Measurements from ENCODE around the gene SZT2. TPM values are rescaled to one million over a fixed set of nuclear protein-coding genes. Genes with fewer than 3 reads are reported as not detected.

The SZT2 gene
- total and polyA plus RNA-seq, 2 of the 13 experiments (the other 11 are each of a cell fraction or from before 2014, with no cell fraction given), result 8.0 to 8.8 TPM

DNA sequence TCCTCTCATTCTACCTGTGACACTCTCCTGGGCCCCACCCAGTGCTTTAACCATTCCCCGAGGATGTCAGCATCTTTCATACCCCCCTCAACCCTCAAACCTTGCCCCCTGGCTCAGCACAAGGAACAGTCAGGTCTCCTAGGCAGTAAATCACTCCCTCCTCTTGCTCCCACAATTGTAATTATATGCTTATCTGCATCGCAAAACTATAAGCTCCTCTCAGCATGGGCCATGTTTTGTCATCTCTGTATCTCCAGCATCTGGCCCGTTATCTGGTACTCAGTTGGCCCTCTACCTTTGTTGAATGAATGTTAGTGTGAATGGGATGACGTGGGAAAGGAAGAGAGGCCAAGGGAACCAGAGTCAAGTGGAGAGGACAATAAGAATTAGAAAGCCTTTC, 19.1 kb upstream of the SZT2 start (continued):
- TF ChIP-seq, protein P1, sequence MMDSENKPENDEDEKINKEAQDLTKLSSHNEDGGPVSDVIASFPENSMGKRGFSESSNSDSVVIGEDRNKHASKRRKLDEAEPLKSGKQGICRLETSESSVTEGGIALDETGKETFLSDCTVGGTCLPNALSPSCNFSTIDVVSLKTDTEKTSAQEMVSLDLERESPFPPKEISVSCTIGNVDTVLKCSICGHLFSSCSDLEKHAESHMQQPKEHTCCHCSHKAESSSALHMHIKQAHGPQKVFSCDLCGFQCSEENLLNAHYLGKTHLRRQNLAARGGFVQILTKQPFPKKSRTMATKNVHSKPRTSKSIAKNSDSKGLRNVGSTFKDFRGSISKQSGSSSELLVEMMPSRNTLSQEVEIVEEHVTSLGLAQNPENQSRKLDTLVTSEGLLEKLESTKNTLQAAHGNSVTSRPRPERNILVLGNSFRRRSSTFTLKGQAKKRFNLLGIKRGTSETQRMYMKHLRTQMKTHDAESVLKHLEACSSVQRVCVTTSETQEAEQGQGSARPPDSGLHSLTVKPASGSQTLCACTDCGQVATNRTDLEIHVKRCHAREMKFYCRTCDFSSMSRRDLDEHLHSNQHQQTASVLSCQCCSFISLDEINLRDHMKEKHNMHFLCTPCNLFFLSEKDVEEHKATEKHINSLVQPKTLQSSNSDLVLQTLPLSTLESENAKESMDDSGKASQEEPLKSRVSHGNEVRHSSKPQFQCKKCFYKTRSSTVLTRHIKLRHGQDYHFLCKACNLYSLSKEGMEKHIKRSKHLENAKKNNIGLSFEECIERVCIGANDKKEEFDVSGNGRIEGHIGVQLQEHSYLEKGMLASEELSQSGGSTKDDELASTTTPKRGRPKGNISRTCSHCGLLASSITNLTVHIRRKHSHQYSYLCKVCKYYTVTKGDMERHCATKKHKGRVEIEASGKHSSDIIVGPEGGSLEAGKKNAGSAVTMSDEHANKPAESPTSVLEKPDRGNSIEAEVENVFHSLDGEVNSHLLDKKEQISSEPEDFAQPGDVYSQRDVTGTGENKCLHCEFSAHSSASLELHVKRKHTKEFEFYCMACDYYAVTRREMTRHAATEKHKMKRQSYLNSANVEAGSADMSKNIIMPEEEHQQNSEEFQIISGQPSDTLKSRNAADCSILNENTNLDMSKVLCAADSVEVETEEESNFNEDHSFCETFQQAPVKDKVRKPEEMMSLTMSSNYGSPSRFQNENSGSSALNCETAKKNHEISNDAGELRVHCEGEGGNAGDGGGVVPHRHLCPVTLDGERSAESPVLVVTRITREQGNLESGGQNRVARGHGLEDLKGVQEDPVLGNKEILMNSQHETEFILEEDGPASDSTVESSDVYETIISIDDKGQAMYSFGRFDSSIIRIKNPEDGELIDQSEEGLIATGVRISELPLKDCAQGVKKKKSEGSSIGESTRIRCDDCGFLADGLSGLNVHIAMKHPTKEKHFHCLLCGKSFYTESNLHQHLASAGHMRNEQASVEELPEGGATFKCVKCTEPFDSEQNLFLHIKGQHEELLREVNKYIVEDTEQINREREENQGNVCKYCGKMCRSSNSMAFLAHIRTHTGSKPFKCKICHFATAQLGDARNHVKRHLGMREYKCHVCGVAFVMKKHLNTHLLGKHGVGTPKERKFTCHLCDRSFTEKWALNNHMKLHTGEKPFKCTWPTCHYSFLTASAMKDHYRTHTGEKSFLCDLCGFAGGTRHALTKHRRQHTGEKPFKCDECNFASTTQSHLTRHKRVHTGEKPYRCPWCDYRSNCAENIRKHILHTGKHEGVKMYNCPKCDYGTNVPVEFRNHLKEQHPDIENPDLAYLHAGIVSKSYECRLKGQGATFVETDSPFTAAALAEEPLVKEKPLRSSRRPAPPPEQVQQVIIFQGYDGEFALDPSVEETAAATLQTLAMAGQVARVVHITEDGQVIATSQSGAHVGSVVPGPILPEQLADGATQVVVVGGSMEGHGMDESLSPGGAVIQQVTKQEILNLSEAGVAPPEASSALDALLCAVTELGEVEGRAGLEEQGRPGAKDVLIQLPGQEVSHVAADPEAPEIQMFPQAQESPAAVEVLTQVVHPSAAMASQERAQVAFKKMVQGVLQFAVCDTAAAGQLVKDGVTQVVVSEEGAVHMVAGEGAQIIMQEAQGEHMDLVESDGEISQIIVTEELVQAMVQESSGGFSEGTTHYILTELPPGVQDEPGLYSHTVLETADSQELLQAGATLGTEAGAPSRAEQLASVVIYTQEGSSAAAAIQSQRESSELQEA (CRISPR knock-in tag; IDR thresholded peaks at IDR 0.05; ENCODE audit: not compliant biosample characterization), result no peak
- TF ChIP-seq NCOA1 (CRISPR knock-in tag; IDR thresholded peaks at IDR 0.05), result no peak

DNA sequence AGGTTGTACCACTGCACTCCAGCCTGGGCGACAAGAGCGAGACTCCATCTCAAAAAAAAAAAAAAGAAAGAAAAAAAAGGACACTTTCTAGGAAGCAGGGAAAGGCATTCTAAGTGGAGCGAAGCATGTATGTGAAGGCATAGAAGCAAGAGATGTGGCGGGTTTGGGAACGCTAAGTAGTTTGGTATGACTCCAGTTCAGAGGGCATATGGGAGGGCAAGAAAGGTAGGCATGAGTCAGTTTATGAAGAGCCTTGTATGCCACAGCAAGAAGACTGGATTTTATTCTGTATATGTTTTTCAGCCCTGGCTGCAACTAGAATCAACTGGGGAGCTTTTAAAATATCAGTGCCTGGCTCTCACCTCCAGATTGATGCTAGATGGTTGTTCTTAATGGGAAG, 17.5 kb upstream of the SZT2 start:
- in situ Hi-C loops (cut with HindIII; ENCODE audit: extremely low pct_ligation_motif_present, low pct_unique_long_range_greater_than_20kb), result no loop called here
- no TSS peak for BruUV-seq (replicated peaks)
- TF ChIP-seq ZBTB42 (CRISPR knock-in tag; IDR thresholded peaks at IDR 0.05) (no peak), KDM5A (IDR thresholded peaks at IDR 0.05; ENCODE audit: borderline replicate concordance, low read length) (no peak), BRD4 (CRISPR knock-in tag; IDR thresholded peaks at IDR 0.05) (no peak), KAT8 (CRISPR knock-in tag; IDR thresholded peaks at IDR 0.05) (no peak), SMC3 (IDR thresholded peaks at IDR 0.05; ENCODE audit: low read length) (no peak), FOXJ3 (CRISPR knock-in tag; IDR thresholded peaks at IDR 0.05; ENCODE audit: borderline replicate concordance) (no peak), ZNF619 (CRISPR knock-in tag; IDR thresholded peaks at IDR 0.05) (no peak), ZNF737 (CRISPR knock-in tag; IDR thresholded peaks at IDR 0.05; ENCODE audit: borderline replicate concordance) (no peak), SOX6 (IDR thresholded peaks at IDR 0.05) (no peak), SOX6 (CRISPR knock-in tag; IDR thresholded peaks at IDR 0.05) (no peak), ZSCAN25 (CRISPR knock-in tag; IDR thresholded peaks at IDR 0.05) (no peak), JDP2 (CRISPR knock-in tag; IDR thresholded peaks at IDR 0.05; ENCODE audit: borderline replicate concordance) (no peak)
- TF ChIP-seq, protein P2, sequence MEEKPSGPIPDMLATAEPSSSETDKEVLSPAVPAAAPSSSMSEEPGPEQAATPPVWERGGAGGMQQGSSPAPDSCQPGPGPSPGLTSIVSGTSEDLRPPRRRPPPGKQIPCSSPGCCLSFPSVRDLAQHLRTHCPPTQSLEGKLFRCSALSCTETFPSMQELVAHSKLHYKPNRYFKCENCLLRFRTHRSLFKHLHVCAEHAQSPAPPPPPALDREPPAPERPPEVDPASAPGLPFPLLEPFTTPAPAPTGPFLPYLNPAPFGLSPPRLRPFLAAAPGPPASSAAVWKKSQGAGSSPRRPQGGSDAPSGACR (CRISPR knock-in tag; IDR thresholded peaks at IDR 0.05), result no peak
- TF ChIP-seq, protein P3, sequence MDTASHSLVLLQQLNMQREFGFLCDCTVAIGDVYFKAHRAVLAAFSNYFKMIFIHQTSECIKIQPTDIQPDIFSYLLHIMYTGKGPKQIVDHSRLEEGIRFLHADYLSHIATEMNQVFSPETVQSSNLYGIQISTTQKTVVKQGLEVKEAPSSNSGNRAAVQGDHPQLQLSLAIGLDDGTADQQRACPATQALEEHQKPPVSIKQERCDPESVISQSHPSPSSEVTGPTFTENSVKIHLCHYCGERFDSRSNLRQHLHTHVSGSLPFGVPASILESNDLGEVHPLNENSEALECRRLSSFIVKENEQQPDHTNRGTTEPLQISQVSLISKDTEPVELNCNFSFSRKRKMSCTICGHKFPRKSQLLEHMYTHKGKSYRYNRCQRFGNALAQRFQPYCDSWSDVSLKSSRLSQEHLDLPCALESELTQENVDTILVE (CRISPR knock-in tag; IDR thresholded peaks at IDR 0.05), result no peak

More for the DNA sequence above, 17.5 kb upstream of the SZT2 start:
- intact Hi-C loops (cut with micrococcal nuclease; ENCODE audit: unreplicated experiment), result no loop called here
- Histone ChIP-seq H3K27ac (ENCODE audit: extremely low read length, insufficient read depth, low read length) (no peak overlapping the region), H3K9me3 (ENCODE audit: low read length) (no peaks in the 10 kb centered on the region), H3K4me2 (ENCODE audit: low read depth, low read length) (no peak overlapping the region), H3K9ac (ENCODE audit: insufficient read depth, low read depth, low read length) (no peak overlapping the region), H3K79me2 (ENCODE audit: insufficient read depth, low read length) (peaks cover 6% of the 10 kb centered on the region), H3K27me3 (ENCODE audit: control insufficient read depth in 1 of 2, insufficient read depth in 2 of 2, low read length in 2 of 2) (no peaks in the 10 kb centered on the region), H4K20me1 (ENCODE audit: insufficient read depth, low read length) (no peaks in the 10 kb centered on the region), H2AFZ (ENCODE audit: low read length) (no peak overlapping the region), H3K4me1 (ENCODE audit: insufficient read depth, low read length) (peaks cover 11% of the 10 kb centered on the region; the same call in 1 of the 2 replicates), H3K4me3 (replicated peaks in 1 of 3; ENCODE audit: insufficient read depth in 1 of 3, low read depth in 2 of 3, low read length in 3 of 3) (no peak overlapping the region), H3K36me3 (replicated peaks in 1 of 2; ENCODE audit: control insufficient read depth in 1 of 2, insufficient read depth in 2 of 2, low read length in 2 of 2) (no peaks in the 10 kb centered on the region)
- no peak for FAIRE-seq
- ChIA-PET CTCF (ENCODE audit: low intra/inter-chr PET ratio, low total read pairs) (no interaction called here), POLR2A (no interaction called here)
- WGBS (ENCODE audit: low lambda C conversion rate), result 95% methylated on average over 5 of the region's 5 CpGs
- no peak for ATAC-seq
- DNase-seq (ENCODE audit: low spot score), result no peak
